ENCODE measurements around the gene PIP4K2C.

PIP4K2C gene

GRCh38 chr12:57590864-57591781 lies at the start of gene PIP4K2C:
TSS of gene PIP4K2C (plus strand) at chr12:57591192. CDS start at chr12:57591290, 98 bp downstream.
- TF ChIP-seq CTCF (IDR thresholded peaks at IDR 0.05; ENCODE audit: borderline replicate concordance, control extremely low read depth, extremely low read depth, insufficient read depth, missing control alignments), result no peak
- in situ Hi-C loops (cut with MboI; ENCODE audit: low sequenced_read_pairs, unreplicated experiment), result no loop called here
- peak; percentile 98 for DNase-seq (ENCODE audit: low spot score)

GRCh38 chr12:57541717-57542116 lies 49.3 kb upstream of the PIP4K2C start:
- DNase-seq (ENCODE audit: low spot score), result no peak
- TF ChIP-seq CTCF (IDR thresholded peaks at IDR 0.05; ENCODE audit: borderline replicate concordance, control extremely low read depth, extremely low read depth, insufficient read depth, missing control alignments), result no peak
- in situ Hi-C loops (cut with MboI; ENCODE audit: low sequenced_read_pairs, unreplicated experiment), result no loop called here

- in situ Hi-C loops (cut with MboI; ENCODE audit: low sequenced_read_pairs, unreplicated experiment), result no loop called here
- no peak for DNase-seq (ENCODE audit: low spot score)
- TF ChIP-seq CTCF (IDR thresholded peaks at IDR 0.05; ENCODE audit: borderline replicate concordance, control extremely low read depth, extremely low read depth, insufficient read depth, missing control alignments), result no peak
These were observed 47.4 kb upstream of the PIP4K2C start for GRCh38 chr12:57543581-57543980.

- in situ Hi-C loops (cut with MboI; ENCODE audit: low sequenced_read_pairs, unreplicated experiment), result no loop called here
- DNase-seq (ENCODE audit: low spot score), result no peak
- TF ChIP-seq CTCF (IDR thresholded peaks at IDR 0.05; ENCODE audit: borderline replicate concordance, control extremely low read depth, extremely low read depth, insufficient read depth, missing control alignments), result no peak
These were observed 45.1 kb upstream of the PIP4K2C start for GRCh38 chr12:57545809-57546437.

GRCh38 chr12:57546438-57547287 lies 44.3 kb upstream of the PIP4K2C start, which contains the start of gene DCTN2:
TSS of gene DCTN2 (minus strand) at chr12:57547192. CDS start at chr12:57547063, 129 bp downstream.
- in situ Hi-C loops (cut with MboI; ENCODE audit: low sequenced_read_pairs, unreplicated experiment), result no loop called here
- no peak for TF ChIP-seq CTCF (IDR thresholded peaks at IDR 0.05; ENCODE audit: borderline replicate concordance, control extremely low read depth, extremely low read depth, insufficient read depth, missing control alignments)

More at GRCh38 chr12:57546438-57547287, 44.3 kb upstream of the PIP4K2C start, which contains the start of gene DCTN2:
- peak; percentile 98 for DNase-seq (ENCODE audit: low spot score)

Data from GM13976 (cell line).